Umbilical cord (tissue), 2 donors: ENCODE results near the gene CSF1R. TPM values are rescaled to one million over a fixed set of nuclear protein-coding genes. Genes with fewer than 3 reads are reported as not detected.
"Not testable (repeated sequence)": the region's sequence is repeated elsewhere in the genome, so short reads cannot be mapped to it uniquely, and the experiment has no call there.

Experiments used
- DNase-seq: peaks from one replicate; pipeline ENCODE4 v3.0.0-alpha.2; 2015; ENCODE audit warnings: low spot score
- total RNA-seq: library from RNA; depleted of rRNA; stranded (reverse); fragments of >200 nt; gene quantifications from one replicate; pipeline ENCODE4 v1.2.3, GENCODE V29; 2014; ENCODE audit warnings: low replicate concordance; ENCODE audit not compliant: insufficient read depth

The CSF1R gene
- total RNA-seq, 1 donor from 2014 or later = 48.9 TPM

DNA sequence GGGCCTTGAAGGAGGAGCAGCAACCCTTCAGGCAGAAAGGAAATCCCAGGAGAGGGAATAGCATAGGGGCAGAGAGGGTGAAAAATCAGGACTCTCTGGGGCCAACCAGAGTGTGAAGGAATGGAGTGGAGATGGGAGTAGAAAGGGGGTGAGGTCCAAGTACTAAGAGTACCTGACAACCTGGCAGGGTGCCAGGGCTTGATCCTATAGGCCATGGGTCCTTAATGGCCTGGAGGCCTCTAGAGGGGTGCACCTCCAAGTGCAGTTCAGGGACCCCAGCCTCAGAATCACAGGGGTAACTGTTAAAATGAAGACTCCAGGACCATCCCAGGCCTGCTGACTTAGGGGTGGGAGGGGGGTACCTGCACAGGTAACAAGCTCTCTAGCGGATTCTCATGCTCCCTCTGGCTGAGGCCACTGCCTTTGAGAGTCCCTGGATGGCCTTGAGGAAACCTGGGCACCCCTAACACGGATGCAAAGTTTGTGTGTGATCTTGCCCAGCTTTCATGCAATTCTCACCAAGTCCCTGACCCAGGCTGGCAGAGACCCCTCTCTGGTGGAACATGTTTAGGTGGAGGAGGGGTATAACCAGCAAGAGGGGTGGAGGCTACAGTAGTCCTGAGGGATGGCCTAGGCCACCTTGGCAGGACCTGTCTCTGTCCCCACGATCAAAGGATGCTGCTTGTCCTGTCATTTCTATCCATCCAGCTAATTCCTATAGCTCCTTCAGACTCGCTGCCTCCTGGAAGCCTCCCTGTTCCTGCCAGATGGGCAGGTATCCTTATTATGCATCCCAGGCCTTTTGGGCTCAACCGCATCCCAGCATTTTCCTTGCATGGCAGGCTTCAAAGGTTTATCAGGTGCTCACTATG, 17.6 kb upstream of the CSF1R start:
- DNase-seq = no peak

DNA sequence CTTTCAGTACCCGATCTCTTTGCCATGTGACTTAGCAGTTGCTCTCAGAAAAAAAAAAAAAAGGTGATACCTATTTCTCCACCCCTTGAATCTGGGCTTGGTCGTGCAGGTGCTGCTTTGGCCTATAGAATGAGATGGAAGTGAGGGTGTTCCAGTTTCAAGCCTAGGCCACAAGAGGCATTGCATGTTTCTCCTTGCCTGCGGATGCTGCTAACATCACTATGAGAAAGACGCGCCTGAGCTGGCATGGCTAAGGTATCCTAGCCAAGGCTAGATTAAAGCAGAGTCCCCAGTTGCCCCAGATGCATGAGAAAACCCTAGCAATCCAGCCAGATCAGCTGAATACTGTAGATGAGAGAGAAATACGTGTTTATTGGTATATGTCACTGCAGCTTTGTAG, 14.7 kb upstream of the CSF1R start:
- DNase-seq = no peak

DNA sequence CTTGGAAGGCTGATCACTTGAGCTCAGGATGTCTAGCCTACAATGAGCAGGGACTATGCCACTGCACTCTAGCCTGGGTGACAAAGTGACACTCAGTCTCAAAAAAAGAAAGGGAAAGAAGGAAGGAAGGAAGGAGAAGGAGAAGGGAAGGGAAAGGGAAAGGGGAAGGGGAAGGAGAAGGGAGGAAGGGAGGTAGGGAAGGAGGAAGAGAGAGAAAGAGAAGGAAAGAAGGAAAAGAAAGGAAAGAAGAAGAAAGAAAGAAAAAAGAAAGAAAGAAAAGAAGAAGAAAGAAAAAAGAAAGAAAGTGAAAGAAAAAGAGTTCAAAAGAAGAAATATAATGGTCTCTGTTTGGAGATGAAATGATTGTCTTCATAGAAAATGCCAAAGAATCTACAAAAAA, 10.8 kb upstream of the CSF1R start:
- no peak for DNase-seq

DNA sequence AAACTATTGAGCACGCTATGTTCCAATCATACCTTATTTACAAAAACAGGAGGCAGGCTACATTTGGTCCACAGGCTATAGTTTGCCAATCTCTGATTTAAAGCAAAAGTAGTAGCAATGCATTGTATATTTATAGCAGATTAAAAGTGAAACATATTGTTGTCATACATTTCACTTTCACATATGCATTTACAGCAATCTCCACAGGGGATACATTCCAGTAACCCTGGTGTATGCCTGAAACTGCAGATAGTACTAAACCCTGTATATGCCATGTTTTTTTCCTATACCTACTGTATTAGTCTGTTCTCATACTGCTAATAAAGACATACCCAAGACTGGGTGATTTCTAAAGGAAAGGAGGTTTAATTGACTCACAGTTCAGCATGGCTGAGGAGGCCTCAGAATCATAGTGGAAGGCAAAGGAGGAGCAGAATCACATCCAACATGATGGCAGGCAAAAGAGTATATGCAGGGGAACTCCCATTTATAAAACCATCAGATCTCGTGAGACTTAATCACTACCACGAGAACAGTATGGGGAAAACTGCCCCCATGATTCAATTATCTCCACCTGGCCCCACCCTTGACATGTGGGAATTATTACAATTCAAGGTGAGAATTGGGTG, 5.9 kb upstream of the CSF1R start:
- DNase-seq = no peak

DNA sequence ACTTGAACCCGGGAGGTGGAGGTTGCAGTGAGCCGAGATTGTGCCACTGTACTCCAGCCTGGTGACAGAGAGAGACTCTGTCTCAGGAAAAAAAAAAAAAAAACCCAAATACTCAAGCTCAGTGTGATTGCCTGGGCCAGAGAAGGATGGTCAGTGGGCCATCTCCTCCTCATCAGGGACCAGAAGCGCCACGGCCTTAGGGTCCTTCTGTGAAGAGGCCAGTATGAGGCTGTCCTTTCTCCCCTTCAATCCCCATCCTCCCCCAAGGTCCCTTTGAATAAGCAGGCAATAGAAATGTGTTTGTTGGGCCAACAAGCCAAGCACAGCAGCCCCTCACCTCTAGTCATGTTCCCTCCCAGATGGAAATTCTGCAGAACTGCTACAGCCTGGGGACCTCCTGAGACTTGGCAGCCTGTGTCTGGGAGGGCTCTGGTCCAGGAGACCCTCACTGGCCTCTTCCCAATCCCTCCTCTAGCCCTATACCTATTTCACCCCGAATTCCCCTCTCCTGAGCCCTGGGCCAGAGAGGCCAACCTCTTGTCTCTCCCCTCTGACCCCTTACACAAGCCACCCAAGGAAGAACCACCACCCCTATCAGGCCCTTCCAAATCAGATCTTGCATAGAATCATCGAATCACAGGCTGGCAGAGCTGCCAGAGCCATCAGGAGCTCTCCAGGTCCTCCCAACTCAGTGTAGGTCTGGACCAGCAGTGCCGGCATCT, 1.0 kb downstream of the CSF1R start:
- no peak for DNase-seq

DNA sequence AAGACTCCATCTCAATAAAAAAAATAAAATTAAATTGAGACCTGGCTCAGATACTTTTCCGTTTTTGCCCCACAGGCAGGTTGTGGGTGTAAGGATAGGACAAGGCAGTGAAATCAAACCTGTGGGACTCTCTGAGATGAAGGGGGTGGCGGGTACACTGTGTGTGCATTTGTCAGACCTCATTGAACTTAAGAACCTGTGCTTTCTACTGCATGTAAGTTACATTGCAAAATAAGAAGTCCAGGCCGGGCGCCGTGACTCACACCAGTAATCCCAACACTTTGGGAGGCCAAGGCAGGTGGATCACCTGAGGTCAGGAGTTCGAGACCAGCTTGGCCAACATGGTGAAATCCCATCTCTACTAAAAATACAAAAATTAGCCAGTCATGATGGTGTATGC, 1.6 kb downstream of the CSF1R start:
- not testable (repeated sequence) for DNase-seq

DNA sequence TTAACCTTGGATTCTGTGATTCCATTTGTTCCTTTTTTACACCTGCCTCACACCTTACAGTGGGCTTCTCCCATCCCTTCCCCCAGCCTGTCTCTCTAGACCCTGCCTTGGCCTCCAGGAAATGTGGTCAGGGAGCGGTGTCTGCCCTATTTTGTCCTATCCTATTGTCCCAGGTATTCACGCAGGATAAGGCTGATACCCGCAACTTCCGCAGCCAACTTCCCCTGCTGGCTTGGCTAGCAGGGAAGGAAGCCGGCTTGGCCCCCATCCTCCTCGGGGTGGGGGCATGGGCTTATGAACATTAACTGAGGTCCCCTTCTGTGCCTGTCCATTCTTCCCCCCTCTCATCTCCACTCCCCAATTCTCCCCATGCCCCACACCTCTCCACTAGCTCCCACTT, 3.5 kb downstream of the CSF1R start:
- no peak for DNase-seq

DNA sequence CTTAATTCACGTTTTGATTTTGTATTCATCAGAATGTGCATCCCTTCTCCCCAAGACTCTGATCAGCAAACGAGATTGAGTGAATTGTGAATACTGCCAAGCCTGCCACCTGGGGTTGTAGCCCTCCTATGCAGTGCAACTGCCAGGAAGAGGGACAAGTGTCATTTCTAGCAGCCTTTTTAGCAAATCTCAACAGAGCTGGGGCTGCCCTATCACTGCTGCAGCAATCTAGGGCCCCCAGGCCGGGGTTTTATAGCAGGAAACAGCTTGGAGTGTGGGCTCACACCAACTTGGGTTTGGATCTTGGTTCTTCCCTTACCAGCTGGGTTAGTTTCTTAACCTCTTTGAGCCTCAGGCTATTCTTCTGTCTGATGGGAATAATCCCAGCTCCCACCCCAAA, 4.0 kb downstream of the CSF1R start:
- no peak for DNase-seq

DNA sequence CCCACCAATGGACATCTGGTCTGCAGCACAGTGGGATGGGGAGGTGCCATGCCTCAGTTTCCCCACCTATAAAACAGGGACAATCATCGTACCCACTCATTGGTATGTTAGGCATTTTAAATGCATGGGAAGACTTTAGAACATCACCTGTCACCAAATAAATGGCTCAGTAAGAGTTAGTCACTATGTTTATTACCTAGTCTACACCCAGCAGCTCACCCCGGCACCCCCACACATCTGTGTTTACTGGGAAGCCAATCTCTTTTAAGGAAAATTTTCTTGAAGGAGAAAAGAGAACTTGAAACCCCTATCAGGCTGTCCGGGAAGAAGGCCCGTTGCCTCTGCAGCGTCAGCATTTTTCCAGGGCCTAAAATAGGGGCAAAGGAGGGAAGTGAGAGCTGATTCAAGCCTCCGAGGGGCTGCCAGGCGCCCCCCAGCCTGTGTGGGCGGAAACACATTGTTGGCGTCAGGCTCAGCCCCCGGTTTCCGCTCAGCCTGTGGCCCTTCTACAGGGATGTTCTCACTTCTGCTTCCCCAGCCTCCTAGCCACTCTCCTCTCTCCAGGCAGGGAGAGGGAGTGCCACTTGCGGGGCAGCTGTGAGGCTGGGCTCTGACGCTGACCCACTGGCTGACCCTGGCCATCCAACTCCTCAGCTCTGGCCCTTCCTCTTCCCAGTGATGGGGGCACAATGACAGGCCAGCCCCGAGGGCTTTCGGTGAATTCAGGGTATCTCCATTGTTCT, 4.6 kb downstream of the CSF1R start:
- peak; percentile 73 for DNase-seq

DNA sequence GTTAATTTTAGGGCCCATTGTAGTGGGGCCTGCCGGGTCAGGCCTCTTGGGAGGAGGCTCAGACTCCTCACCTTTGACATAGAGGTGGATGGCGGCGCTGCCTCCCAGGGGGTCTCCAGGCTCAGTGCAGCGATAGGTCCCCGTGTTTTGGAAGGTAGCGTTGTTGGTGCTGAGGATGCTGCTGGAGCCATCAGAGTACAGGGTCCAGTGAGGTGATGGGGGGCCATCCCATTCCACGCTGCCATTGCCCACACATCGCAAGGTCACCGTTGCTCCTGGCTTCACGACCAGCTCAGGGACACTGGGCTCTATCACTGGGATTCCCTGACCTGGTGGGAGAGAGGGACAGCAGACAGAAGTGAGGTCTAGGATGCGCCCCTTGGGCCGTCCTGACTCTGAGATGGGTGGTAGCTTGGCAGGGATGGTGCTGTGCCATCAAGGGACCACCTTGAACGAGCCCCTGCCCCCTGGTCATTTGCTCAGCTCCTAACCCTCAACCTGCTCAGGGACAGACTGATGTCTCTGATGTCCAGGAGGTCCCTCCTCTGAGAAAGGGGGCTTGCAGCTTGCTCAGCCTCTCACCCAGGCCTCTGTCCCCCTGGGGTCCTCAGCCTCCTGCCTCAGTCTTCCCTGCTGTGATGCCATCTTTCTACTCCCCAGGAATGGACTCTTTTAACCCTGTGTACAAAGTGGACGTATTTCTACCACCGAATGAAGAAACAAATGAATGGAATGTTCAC, 5.5 kb downstream of the CSF1R start:
- no peak for DNase-seq

DNA sequence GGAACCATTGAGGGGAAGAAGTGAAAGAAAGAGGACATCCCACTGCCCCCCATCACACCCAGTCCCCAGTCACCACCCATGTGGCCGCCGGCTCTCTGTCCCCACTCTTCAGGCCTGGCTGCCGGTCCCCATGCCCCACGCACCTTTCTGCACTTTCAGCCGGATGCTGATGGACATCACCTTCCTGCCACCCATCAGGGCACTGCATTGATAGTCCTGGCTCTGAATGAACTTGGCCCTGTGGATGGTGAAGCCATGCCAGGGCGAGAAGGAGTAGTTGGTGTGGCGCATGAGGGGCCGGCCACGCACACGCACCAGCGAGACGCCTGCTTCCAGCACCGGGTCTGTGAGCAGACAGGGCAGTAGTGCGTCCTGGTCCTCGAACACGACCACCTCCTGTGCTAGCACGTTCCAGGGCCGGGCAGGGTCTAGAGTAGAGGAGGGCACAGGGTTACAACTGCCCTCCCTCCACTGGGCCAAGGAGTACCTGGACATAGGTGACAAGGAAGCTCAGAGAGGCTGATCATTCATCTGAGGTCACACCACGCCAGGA, 6.4 kb downstream of the CSF1R start:
- DNase-seq = no peak

DNA sequence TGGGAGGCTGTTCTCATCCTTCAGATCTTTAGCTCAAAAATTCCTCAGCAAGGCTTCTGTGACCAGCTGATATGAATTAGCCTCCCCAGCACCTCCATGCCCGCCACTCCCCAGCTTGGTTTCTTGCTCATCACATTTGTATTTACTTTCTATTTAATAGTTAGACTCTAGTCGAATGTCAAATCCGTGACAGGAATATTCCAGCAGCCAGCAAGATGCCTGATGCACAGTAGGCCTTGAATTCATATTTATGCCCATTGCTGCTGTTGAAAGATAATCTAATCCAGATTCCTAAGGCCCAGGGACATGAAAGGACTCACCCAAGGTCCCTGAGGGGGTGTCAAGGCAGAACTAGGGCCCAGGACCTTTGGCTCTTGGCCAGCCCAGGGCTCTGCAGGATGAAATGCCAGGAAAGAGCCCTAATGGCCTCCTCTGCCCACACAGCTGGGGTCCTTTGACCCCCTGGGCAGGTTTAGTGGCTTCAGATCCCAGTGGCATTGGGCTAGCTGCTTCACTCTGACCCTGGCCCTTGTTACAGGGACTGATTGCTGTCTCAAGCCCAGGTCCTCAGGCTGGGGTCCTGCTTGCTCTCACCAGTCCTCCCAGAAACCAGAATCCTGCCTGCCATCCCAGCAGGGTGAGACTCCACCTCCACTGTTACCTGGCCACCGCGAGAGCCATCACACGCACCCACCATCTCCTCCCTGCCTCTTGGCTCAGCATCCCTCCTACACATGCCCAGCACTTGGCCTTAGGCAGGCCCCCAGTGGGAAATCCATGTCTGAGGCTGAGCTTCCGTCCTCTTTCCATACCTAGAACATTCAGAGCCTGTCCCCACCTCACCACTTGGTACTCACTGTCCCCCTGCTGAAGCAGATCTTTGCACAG, 7.3 kb downstream of the CSF1R start:
- DNase-seq = no peak

DNA sequence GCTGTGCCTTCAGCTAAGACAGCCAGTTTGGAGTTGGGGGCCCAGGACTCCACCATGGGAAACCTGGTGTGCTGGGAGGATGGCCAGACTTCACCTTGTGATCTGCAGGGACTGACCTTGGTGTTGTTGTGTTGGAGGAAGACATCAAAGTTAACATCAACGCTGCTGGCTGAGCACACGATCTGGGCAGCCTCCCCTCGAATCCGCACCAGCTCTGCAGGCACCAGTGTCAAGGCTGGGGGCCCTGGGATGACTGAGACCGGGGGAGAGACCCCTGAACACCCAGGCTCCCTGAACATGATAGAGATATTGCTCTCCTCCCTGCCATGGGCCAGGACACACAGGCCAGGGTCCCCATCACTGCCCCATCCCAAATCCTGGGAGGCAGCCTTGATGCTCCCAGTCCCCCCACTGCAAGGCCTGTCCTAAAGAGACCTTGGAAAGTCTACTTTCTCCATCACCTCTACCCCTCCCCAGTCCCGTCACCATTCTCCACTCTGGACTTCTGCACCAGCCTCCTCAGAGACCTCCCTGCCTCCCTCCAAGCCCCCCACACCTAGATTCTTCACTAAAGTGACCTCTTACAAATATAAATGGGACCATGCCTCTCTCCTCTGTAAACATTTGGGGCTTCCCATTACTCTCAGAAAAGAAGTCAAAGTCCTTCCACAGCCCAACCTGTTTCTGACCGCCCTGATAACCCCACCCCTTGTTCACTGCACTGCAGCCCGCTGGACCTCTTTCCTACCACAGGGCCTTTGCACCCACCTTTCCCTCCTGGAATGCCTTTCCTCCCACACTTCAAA, 8.2 kb downstream of the CSF1R start:
- no peak for DNase-seq

DNA sequence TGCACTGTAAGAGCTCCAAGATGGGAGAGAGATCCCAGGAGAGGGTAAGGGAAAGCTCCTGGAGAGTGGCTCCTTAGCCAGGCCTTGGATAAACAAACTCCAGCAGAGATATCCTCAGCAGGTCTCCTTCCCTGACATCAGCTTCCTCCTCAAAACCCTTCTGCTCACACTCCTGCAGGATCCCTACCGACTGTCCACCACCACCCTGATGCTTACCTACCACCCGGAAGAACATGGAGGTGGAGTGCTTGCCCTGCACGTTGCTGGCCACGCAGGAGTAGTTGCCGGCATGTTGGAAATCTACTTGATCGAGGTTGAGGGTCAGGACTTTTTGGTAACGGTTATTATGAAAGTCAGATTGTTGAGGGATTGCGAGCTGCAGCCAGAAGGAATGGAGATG, 9.3 kb downstream of the CSF1R start:
- DNase-seq = no peak

DNA sequence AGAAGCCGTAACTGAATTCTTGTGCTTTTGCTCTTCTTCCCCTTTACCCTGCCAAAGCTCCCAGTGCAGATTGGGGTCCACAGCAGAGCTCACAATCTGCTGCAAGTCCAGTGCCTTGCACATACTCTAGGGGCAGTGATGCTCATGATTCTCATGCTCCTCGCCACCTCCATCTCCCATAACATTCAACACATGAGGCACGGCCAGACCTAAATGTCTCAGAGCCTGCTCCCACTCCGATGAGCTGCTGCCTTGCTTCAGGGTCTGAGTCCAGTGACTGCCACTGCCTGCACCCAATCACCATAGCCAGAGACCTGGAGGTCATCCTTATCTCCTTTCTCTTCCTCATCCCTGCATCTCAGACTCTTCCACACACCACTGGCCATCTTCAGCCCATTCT, 10.5 kb downstream of the CSF1R start:
- no peak for DNase-seq

DNA sequence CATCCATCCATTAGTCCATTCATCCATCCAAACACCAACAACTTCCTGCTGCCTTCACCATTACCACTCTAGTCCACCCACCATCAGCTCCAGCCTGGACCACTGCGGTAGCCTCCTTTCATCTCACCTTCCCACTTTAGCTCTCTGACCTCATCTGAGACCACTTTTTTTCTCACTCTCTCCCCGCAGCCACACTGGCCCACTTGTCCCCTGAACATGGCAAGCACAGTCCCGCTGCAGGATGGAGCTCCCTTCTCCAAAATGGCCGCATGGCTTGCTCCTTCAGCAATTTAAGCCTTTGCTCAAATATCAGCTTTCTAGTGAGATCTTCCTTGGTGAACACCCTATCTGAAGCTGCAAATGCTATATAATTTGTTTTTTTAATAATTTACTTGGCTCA, 11.1 kb downstream of the CSF1R start:
- no peak for DNase-seq

DNA sequence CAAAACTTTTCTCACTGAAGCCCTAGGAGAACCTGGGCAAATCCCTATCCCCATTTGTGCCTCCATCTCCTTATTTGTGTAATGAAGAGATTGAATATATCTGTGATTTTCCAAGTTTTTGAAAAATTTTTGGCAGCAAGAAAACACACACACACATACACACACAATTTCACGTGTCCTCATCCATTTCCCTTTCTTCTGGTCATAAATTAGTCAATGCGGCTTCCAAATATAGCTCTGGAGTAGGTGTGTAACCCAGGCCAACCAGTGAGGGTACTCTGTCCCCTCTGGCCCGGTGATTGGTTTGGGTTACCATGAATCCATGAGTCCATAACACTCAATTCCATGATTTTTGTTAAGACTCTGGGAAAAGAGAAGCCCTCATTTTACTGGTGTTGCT, 12.7 kb downstream of the CSF1R start:
- no peak for DNase-seq

DNA sequence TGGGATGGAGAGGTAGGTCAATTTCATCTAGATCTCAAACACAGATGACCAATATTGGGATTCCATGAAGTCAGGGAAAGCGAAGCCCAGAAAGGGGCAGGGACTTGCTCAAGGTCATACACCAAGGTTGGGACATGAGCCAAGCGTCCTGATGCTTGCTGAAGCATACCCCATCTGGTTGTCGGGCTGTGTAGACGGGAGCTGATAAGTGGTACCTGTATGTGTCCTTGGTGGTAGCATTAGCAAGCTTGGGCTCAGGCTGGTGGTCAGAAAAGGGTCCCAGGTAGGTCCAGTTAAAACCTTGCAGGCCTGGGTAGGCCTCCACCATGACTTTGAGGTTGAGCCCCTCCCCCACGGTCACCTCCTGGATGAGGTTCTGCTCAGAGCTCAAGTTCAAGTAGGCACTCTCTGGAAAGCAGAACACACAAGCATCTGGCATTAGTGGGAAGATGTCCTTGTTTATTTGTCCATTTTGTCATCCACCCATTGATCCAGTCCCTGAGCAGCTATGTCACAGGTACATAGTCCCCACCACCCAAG, 13.2 kb downstream of the CSF1R start:
- DNase-seq = no peak

DNA sequence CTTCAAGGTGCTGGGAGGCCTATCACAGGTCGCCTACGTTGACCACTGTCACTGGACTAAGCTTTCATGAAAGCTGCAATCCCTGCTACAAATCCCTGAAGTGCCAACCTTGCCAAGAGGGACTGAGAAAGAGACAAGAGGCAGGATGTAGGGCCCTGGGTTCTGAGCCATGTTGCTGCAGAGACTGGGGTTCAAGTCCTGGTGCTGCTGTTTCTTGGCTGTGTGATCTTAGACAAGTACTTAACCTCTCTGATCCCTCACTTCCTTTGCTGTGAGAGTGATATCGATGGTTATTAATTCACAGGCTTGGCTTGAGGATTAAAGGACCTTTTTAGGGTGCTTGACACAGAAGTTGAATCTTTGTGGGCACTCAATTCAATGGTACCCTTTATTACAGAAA, 15.5 kb downstream of the CSF1R start:
- DNase-seq = no peak
